Type B pancreatic cell (in vitro differentiated cells): ENCODE data around the gene OR52B6. TPM values are rescaled to one million over a fixed set of nuclear protein-coding genes. Genes with fewer than 3 reads are reported as not detected.
A peak's percentile ranks its signal among the peaks of the same experiment; 100 is the strongest.

ENCODE experiments used
- DNase-seq: peaks from one replicate; pipeline ENCODE4 v3.0.0; 2021; ENCODE audit warnings: mixed read lengths; ENCODE audit not compliant: unreplicated experiment; ENCODE audit errors: extremely low spot score
- H3K27ac Mint-ChIP-seq: 2 replicates; pipeline ENCODE4 v1.8.0; 2021; ENCODE audit warnings: mild to moderate bottlenecking, mixed read lengths
- H3K27me3 Mint-ChIP-seq: 2 replicates; pipeline ENCODE4 v1.8.0; 2021; ENCODE audit warnings: mixed read lengths
- H3K36me3 Mint-ChIP-seq: 2 replicates; pipeline ENCODE4 v1.8.0; 2021; ENCODE audit warnings: mixed read lengths
- H3K4me1 Mint-ChIP-seq: one replicate; pipeline ENCODE4 v1.8.0; 2021; ENCODE audit warnings: mixed read lengths; ENCODE audit not compliant: unreplicated experiment
- H3K4me3 Mint-ChIP-seq: 2 replicates; pipeline ENCODE4 v1.8.0; 2021; ENCODE audit warnings: mild to moderate bottlenecking, mixed read lengths
- H3K9me3 Mint-ChIP-seq: 2 replicates; pipeline ENCODE4 v1.8.0; 2021; ENCODE audit warnings: mixed read lengths
- CTCF ChIP-seq: fragments of 200-600 bp; sonication (generic); conservative IDR thresholded peaks from 2 replicates; pipeline ENCODE4 v1.5.0; 2021; ENCODE audit warnings: antibody characterized with exemption, mild to moderate bottlenecking
- total RNA-seq: library from RNA; stranded (reverse); gene quantifications from 2 replicates; pipeline ENCODE4 v1.2.1, GENCODE V29; 2021; ENCODE audit warnings: low replicate concordance

OR52B6 gene
- total RNA-seq, 1 donor from 2014 or later = not detected

GRCh38 chr11:5546457-5546856 is 34.2 kb upstream of the OR52B6 start:
- no peak for DNase-seq
- H3K27ac Mint-ChIP-seq = no peak overlapping the region

GRCh38 chr11:5547982-5548381 is 32.7 kb upstream of the OR52B6 start:
- no peak for TF ChIP-seq CTCF
- Mint-ChIP-seq H3K9me3 (no peaks in the 10 kb centered on the region), H3K4me3 (no peak overlapping the region), H3K27me3 (no peaks in the 10 kb centered on the region), H3K27ac (no peak overlapping the region), H3K4me1 (no peaks in the 10 kb centered on the region), H3K36me3 (no peaks in the 10 kb centered on the region)
- DNase-seq = no peak

More at GRCh38 chr11:5546457-5546856, 34.2 kb upstream of the OR52B6 start:
- H3K27me3 Mint-ChIP-seq = no peaks in the 10 kb centered on the region
- no peaks in the 10 kb centered on the region for H3K36me3 Mint-ChIP-seq
- H3K4me1 Mint-ChIP-seq = no peaks in the 10 kb centered on the region
- TF ChIP-seq CTCF = no peak
- no peak overlapping the region for H3K4me3 Mint-ChIP-seq
- H3K9me3 Mint-ChIP-seq = no peaks in the 10 kb centered on the region

- Mint-ChIP-seq H3K4me3 (no peak within 1 kb of the TSS), H3K9me3 (no peaks in the 10 kb centered on the region), H3K27ac (no peak within 1 kb of the TSS), H3K36me3 (no peaks in the 10 kb centered on the region), H3K27me3 (no peaks in the 10 kb centered on the region), H3K4me1 (no peaks in the 10 kb centered on the region)
- no peak for TF ChIP-seq CTCF
- DNase-seq = no peak
Observed at GRCh38 chr11:5548440-5548839, 32.2 kb upstream of the OR52B6 start, which contains the start of gene OR52H1. OR52H1 (minus strand) TSS chr11:5548540; CDS start chr11:5545505, 3,035 bp downstream.

- TF ChIP-seq CTCF = no peak
- Mint-ChIP-seq H3K27ac (no peak overlapping the region), H3K4me1 (no peaks in the 10 kb centered on the region), H3K27me3 (peaks cover 4% of the 10 kb centered on the region), H3K36me3 (no peaks in the 10 kb centered on the region), H3K9me3 (no peaks in the 10 kb centered on the region), H3K4me3 (no peak overlapping the region)
- DNase-seq = no peak
Observed at GRCh38 chr11:5550440-5551095, 30.1 kb upstream of the OR52B6 start.

GRCh38 chr11:5553343-5553742 is 27.3 kb upstream of the OR52B6 start:
- Mint-ChIP-seq H3K9me3 (no peaks in the 10 kb centered on the region), H3K27ac (no peak overlapping the region), H3K27me3 (peaks cover 4% of the 10 kb centered on the region), H3K4me1 (no peaks in the 10 kb centered on the region), H3K4me3 (no peak overlapping the region), H3K36me3 (no peaks in the 10 kb centered on the region)
- peak; percentile 48 for TF ChIP-seq CTCF
- DNase-seq = no peak
